Brain microvascular endothelial cell (primary cell): ENCODE measurements around the gene NTM.

Source experiments
- DNase-seq: peaks from one replicate; pipeline ENCODE4 v3.0.0-alpha.2; 2020
- H3K27ac ChIP-seq: fragments of 250-450 bp; sonication (Bioruptor Pico); 2 replicates; pipeline ENCODE4 v1.5.1; 2020; ENCODE audit warnings: mild to moderate bottlenecking, moderate library complexity
- H3K27me3 ChIP-seq: fragments of 250-450 bp; sonication (Bioruptor Pico); replicated peaks from 2 replicates; pipeline ENCODE4 v1.5.1; 2020; ENCODE audit warnings: mild to moderate bottlenecking
- H3K36me3 ChIP-seq: fragments of 250-450 bp; sonication (Bioruptor Pico); replicated peaks from 2 replicates; pipeline ENCODE4 v1.5.1; 2020; ENCODE audit warnings: mild to moderate bottlenecking
- H3K4me3 ChIP-seq: 2 replicates; pipeline ENCODE4 v1.5.1; 2011; ENCODE audit warnings: low read depth, mild to moderate bottlenecking, control low read depth, low read length, moderate library complexity
- in situ Hi-C: cut with HindIII; loops from 2 replicates; pipeline ENCODE4 v1.10.0; 2017; ENCODE audit warnings: low sequenced_read_pairs, low pct_ligation_motif_present
- TF ChIP-seq, protein P1 (sequence below): IDR thresholded peaks from 2 replicates; pipeline ENCODE4 v1.5.1; 2011; ENCODE audit warnings: low read depth, mild to moderate bottlenecking, moderate library complexity, low read length, control low read depth, inconsistent platforms; ENCODE audit errors: missing control alignments

NTM gene

DNA sequence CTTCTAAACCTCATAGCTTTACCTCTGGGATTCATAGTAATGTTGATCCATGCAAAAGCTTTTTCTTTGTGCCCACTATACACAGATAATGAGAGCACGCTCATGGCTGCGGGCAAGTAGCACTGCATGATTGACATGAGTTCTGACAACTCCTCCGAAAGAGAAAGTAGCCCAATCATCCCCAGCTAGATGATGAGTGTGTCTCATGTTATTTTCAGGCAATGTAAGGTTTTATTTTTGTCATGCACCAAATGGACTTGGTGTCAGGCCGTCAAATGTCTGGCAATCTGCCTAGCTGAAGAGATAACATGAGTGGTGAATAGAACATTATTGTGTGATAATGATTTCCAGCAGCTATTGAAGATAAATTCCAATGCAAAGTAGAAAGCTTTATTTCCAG, 662.6 kb downstream of the NTM start:
- DNase-seq: peak; percentile 83
- H3K4me3 ChIP-seq: no peak overlapping the region
- TF ChIP-seq, protein P1, sequence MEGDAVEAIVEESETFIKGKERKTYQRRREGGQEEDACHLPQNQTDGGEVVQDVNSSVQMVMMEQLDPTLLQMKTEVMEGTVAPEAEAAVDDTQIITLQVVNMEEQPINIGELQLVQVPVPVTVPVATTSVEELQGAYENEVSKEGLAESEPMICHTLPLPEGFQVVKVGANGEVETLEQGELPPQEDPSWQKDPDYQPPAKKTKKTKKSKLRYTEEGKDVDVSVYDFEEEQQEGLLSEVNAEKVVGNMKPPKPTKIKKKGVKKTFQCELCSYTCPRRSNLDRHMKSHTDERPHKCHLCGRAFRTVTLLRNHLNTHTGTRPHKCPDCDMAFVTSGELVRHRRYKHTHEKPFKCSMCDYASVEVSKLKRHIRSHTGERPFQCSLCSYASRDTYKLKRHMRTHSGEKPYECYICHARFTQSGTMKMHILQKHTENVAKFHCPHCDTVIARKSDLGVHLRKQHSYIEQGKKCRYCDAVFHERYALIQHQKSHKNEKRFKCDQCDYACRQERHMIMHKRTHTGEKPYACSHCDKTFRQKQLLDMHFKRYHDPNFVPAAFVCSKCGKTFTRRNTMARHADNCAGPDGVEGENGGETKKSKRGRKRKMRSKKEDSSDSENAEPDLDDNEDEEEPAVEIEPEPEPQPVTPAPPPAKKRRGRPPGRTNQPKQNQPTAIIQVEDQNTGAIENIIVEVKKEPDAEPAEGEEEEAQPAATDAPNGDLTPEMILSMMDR: no peak
- H3K36me3 ChIP-seq: no peaks in the 10 kb centered on the region
- H3K27ac ChIP-seq: peak overlapping the region; percentile 88
- no peaks in the 10 kb centered on the region for H3K27me3 ChIP-seq
- in situ Hi-C loops: no loop called here

DNA sequence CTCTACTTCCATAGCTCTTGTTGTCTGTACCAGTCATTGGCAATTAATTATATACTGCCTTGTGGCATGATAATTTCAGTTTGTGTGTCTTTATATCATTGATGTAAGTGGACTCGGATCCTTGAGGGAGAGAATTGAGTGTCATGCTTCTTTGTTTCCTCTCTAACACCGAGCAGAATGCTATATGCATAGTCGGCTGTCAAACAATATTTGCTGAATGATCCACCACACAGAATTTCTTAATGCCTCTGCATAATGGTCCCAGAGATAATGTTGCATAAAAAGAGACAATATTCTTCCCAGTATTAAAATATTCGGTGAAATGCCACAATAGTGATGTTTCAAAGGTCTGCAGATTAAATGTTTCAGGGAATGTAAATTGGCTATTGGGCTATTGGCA, 664.8 kb downstream of the NTM start:
- Histone ChIP-seq H3K27me3 (no peaks in the 10 kb centered on the region), H3K4me3 (no peak overlapping the region), H3K36me3 (no peaks in the 10 kb centered on the region), H3K27ac (no peak overlapping the region)
- no peak for DNase-seq
- TF ChIP-seq, protein P1: no peak
- in situ Hi-C loops: no loop called here

DNA sequence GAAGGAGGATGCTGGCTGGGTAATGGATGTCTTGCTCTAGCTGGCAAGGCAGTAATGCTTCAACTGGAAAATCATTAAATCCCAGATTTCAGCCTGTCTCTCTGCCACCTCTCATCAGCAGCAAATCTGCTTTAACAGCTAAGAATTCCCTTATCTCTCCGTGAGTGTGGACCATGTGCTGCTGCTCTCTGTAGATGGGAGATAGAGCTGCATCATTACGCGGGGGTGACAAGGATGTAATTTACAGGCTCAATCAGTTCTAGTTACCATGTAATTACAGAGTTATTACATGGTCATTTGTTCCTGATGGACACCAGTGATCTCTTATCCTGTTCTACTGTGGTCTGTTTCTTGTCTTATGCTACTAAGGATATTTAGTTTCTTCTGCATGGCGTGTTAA, 665.4 kb downstream of the NTM start:
- no peak overlapping the region for H3K4me3 ChIP-seq
- no peaks in the 10 kb centered on the region for H3K36me3 ChIP-seq
- DNase-seq: no peak
- TF ChIP-seq, protein P1: no peak
- no peak overlapping the region for H3K27ac ChIP-seq
- H3K27me3 ChIP-seq: no peaks in the 10 kb centered on the region
- in situ Hi-C loops: no loop called here

DNA sequence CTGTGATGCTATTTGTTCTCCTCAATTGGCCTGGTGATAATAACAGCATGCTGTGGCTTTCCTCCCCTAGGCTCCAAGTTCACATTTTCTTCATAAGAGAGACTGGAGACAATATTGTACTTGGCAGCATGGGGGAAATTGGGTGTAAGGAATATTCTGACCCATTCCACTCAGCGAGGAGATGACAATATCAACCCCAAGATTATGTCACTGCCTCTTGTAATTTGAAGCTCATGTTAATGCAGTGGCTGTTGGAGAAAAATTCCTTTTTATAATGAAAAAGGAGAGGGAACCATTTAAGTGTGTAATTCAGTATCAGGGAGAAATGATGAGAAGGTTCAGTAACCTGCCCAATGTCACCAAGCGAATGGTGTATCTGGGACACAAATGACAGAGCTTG, 665.8 kb downstream of the NTM start:
- Histone ChIP-seq H3K27me3 (no peaks in the 10 kb centered on the region), H3K27ac (no peak overlapping the region), H3K36me3 (no peaks in the 10 kb centered on the region), H3K4me3 (no peak overlapping the region)
- no peak for DNase-seq
- TF ChIP-seq, protein P1: no peak
- in situ Hi-C loops: no loop called here

DNA sequence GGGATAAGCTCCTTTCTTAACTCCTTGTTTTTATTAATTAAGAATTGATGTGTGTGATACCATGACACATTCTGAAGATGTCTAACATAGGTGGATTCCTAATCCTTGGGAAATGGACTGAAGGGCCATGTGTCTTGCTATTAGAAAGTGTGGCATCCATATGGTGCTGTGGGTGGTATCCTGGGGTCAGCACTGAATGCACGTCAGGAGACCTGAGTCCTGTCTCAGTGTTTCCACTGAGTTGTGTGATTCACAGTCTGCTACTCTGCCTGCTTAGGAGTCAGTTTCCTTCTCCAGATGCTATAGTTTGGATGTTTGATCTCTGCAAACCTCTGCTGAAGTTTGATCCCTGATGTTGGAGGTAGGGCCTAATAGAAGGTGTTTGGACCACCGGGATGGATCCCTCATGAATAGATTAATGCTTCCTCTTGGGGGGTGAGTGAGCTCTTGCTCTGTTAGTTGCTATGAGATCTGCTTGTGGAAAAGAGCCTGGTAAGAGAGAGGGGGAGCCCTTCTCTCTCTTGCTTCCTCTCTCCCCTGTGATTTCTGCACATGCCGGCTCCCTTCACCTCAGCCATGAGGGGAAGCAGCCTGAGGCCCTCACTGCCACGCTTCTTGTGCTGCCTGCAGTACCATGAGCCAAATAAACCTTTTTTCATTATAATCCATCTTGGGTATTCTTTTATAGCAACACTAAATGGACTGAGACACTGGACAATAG, 666.5 kb downstream of the NTM start:
- in situ Hi-C loops: no loop called here
- DNase-seq: no peak
- no peaks in the 10 kb centered on the region for H3K36me3 ChIP-seq
- no peaks in the 10 kb centered on the region for H3K27me3 ChIP-seq
- TF ChIP-seq, protein P1: no peak
- no peak overlapping the region for H3K4me3 ChIP-seq
- H3K27ac ChIP-seq: no peak overlapping the region

DNA sequence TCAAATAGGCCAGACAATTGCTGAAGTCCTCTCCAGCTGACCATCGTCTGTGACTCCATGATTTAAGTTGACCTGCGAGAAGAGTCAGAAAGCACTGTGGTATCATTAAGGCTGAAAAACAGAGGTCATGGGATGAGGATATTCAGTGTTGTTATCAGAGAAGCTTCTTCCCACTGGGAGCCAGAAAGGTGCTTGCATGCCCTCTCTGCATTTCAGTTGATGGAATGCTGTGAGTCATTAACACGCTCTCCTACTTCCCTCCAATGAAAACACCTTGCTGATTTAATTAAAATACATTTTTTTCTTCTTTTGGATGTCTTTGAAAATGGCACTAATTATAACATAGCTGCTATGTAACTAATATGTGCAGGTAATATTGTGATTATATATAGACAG, 667.0 kb downstream of the NTM start:
- Histone ChIP-seq H3K36me3 (no peaks in the 10 kb centered on the region), H3K27ac (no peak overlapping the region), H3K4me3 (no peak overlapping the region), H3K27me3 (no peaks in the 10 kb centered on the region)
- TF ChIP-seq, protein P1: no peak
- in situ Hi-C loops: no loop called here
- no peak for DNase-seq
